HG02588 (cell line): ENCODE data around the gene AUH.

Experiments
- ATAC-seq: cut with Tn5 transposase; IDR thresholded peaks from one replicate; pipeline ENCODE4 v1.9.1; 2021; ENCODE audit warnings: mild to moderate bottlenecking, moderate library complexity; ENCODE audit not compliant: unreplicated experiment

The AUH gene

GRCh38 chr9:91301161-91301560 is 60.6 kb downstream of the AUH start:
- ATAC-seq, result no peak

- ATAC-seq, result no peak
These were observed 63.4 kb downstream of the AUH start for GRCh38 chr9:91298311-91298710.

DNA sequence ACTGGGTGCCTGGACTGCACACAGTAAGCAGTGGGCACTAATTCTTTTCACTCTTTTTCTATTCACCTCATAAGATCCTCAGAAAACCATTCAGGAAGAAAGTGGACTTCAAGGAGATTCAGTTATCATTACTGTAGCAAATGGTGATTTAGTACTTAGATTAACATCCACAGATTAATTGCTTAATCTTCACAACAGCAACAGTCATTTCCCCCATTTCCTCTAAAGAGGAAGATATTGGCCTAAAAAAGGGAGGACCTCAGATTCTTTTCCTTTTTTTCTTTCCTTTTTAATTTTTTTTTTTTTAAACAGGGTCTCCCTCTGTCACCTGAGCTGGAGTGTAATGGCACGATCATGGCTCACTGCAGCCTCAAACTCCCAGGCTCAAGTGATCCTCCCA is 64.4 kb downstream of the AUH start:
- no peak for ATAC-seq

DNA sequence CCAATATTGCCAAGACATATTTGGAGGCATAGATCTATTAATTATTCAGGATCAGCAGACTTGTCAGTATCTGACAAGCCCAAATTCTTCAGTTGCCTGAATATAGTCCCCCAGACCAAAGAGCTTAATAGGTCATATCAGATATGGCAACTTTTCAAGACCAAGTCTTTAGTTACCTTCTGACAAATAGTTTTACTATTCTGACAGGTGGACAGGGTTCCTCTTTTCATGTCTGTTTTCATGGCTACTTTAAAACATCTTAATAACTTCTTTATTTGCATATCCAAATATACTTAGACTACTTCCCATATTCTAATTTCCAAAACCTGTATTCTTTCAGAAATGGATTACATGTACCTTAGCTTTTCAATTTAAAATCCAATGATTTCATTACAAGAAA is 65.4 kb downstream of the AUH start:
- no peak for ATAC-seq

DNA sequence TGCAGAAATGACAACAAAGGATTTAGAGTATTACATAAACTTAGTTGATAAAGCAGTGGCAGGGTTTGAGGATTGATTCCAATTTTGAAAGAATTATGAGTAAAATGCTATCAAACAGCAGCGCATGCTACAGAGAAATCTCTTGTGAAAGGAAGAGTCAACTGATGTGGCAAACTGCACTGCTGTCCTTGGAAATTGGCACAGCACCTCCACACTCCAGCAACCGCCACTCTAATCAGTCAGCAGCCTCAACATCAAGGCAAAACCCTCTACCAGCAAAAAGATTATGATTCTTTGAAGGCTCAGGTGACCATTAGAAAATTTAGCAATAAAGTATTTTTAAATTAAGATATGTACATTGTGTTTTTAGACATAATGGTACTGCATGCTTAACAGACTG is 66.4 kb downstream of the AUH start:
- no peak for ATAC-seq

- no peak for ATAC-seq
These were observed 69.9 kb downstream of the AUH start for GRCh38 chr9:91291866-91292265.

- ATAC-seq, result no peak
These were observed 72.5 kb downstream of the AUH start for GRCh38 chr9:91289244-91289643.

DNA sequence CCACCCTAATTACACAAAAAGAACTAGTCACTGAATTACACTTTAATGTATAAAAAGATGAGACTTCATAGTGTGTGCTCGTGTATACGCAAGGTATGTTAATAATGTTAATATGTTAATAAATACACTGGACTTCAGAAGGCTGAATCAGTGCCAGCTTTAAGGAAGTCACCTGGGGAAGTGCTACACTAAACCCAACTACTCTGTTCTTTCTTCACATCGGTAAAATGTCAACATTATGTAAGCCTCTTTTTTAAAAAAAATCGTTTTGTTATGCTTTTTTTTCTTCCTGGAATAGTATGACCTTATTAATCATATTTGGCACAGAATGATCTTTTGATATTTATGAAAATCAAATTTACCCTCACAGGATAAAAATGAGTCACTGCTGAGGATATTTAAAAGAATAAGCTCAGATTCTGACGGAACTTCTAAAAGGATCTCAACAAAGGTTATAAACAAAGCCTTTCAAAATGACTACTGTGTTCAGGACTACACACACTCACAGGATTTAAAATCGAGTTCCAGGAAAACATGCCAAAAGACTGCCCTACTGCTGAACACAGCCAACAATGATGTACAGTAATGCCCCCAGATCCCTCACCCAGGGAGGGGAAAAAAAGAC is 75.9 kb downstream of the AUH start:
- ATAC-seq, result no peak

DNA sequence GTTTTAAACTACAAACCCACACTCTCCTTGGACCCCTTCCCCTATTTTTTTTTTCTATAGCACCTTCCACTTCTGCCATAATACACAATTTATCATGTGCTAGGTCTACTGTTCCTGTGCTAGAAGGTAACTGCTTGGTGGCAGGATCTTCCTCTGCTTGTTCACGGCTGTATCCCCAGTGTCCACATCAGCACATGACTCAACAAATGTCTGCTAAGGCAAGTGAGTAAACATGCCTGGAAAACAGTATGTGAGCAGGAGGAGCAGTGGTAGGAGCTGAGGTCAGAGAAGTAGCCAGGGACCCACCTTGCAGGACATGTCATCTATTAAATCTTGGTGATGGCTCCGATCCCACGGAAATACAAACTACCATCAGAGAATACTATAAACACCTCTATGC is 79.4 kb downstream of the AUH start:
- ATAC-seq, result no peak

DNA sequence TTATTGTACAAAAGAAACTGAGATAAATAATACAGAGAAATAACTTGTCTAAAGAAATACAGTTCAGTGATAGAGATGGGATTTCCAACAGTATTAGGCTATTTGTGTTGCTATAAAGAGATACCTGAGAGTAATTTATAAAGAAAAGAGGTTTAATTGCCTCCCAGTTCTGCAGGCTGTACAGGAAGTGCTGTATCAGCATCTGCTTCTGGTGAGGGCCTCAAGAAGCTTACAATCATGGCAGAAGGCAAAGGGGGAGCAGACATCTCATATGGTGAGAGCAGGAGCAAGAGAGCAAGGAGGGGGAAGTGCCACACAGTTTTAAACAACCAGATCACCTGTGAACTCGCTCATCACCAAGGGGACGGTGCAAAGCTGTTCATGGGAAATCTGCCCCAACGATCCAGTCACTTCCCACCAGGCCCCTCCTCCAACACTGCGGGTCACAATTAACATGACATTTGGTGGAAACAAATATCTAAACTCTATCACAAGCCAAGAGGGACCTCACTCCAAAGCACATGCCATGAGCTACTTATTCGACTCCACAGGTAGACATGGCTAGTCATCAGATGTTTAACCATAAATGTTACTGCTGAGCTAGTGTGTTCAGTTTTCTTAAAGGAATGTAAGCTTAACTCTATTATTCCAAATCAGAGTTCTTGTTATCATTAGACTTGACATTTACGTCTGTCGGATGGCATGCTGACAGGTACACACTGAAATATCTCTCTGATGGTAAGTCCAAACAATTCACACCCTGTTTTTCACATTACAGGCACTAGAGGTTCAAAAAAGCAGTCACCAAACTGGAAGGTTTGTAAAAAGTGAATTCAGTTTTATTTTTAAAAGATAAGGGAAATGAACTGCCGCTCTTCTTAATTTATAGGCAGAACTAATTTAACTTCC is 82.2 kb downstream of the AUH start:
- ATAC-seq, result no peak

- no peak for ATAC-seq
These were observed 85.2 kb downstream of the AUH start for GRCh38 chr9:91276513-91276912.

GRCh38 chr9:91275655-91276054 is 86.1 kb downstream of the AUH start:
- ATAC-seq, result no peak

- ATAC-seq, result no peak
These were observed 86.7 kb downstream of the AUH start for GRCh38 chr9:91274949-91275492.

DNA sequence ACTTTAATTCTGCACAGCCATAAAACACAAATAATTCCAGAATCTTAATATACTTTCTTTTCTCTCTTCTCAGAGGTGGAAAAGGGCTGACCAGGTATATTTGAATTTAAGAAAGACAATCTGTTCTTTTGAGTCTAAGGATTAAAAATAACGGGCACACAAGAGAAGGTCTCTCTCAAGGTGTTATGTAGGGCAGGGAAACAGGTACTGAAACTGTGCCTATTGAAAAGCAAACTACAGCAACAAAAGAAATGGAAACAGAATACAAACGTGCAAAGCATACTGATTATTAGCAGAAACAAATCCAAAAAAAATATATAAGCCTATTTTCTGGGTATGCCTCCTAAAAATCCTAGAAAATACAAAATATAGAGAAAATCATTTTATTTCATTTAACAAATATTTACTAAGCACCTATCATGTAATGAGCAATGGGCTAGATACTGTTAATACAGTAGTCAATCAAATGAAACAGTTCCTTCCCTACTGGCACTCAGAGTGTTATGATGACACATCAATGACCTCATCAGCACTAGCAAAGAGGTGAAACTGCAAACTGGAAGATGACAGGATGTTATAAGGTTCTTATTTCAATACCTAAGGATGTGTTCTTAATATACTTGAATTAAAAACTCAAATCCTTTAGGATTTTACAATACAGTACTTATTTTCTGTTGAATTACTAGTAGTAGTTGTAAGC is 87.7 kb downstream of the AUH start:
- no peak for ATAC-seq

DNA sequence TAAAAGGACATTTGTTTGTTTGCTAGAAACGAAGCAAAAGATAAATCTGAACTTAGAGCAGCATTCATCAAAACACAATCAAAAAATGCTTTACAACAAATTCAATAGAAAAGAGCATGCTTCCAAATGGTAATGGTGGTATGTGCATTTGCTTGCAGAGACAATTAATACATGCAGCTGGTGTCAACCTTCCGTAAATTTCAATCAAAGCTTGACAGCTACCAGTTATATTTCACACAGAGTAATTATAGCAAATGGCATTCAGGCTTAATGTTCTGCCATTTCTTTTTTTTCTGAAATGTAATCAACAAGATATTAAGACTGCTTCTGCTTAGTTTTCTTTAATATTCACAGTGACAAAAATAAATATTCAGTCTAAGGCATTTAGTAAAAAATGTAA is 90.6 kb downstream of the AUH start:
- no peak for ATAC-seq

- no peak for ATAC-seq
These were observed 91.7 kb downstream of the AUH start for GRCh38 chr9:91269907-91270491.

GRCh38 chr9:91266448-91266847 is 95.3 kb downstream of the AUH start:
- ATAC-seq, result no peak

GRCh38 chr9:91265514-91265913 is 96.2 kb downstream of the AUH start:
- no peak for ATAC-seq

DNA sequence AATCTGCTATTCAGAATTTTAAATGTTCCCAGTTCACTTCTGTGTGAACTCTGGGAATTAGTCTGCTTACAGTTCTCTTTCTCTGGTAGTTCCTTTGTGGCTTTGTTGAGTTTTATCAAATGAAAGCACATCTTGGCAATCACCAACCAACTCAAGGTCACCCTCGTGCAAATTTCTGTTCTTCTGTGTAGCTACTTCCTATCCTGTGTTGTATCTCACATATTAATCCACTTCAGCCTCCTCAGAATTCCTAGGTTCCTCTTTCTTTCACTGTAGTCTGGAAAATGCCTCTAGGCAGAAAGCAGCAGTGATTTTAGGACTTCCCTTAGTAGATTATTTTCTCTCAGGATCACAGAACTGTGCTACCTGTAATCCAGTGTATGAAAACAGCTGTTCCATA is 100.3 kb downstream of the AUH start:
- ATAC-seq, result no peak

- ATAC-seq, result no peak
These were observed 102.6 kb downstream of the AUH start for GRCh38 chr9:91259162-91259561.

DNA sequence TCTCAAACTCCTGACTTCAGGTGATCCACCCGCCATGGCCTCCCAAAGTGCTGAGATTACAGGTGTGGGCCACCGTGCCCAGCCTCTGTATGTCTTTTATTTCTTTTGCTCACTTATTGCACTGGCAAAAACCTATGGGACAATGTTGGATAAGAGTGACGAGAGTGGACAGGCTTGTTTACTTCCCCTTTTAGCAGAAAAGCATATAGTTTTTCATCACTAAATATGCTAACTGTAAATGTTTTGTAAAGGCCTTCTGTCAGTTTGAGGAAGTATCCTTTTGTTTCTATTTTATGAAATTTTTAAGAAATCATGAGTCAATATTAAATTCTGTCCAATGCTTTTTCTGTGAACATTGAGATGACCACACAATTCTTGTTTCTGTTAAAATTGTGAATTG is 103.3 kb downstream of the AUH start:
- no peak for ATAC-seq
